Measurements from ENCODE around the gene MDFIC2. TPM values are rescaled to one million over a fixed set of nuclear protein-coding genes. Genes with fewer than 3 reads are reported as not detected.

MDFIC2 gene
- total and polyA plus RNA-seq, 2 donors (not counting 3 experiments of a cell fraction or from before 2014, with no cell fraction given), result not detected

DNA sequence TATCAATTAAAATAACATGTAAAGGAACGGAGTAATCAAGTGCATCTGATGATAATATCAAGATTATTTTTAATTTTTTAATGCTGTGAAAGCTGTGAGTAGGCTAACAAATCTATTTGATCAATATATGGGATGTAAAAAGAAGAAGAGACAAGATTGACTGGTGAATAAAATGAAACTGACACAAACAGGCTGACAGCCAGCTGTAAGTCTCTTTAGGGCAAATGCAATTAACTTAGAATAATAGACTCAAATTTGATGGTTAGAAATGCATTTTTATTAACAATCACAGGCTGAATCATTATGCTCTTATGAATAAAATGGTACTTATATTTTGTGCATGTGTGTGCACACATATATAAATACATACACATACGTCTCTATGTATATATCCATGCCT lies 68.0 kb downstream of the MDFIC2 start:
- dilution Hi-C loops (cut with MboI; ENCODE audit: extremely low pct_ligation_motif_present, low sequenced_read_pairs), result no loop called here

More for the DNA sequence above, 68.0 kb downstream of the MDFIC2 start:
- Histone ChIP-seq H3K27ac (ENCODE audit: insufficient read depth, low read depth, low read length) (no peak overlapping the region), H3K9me3 (replicated peaks; ENCODE audit: control insufficient read depth, insufficient read depth, low read length) (no peaks in the 10 kb centered on the region), H2AFZ (ENCODE audit: low read depth, low read length) (no peak overlapping the region), H3K79me2 (ENCODE audit: control insufficient read depth, insufficient read depth, low read length) (no peaks in the 10 kb centered on the region), H3K27me3 (ENCODE audit: control insufficient read depth in 2 of 2, insufficient read depth in 2 of 2, low read length in 2 of 2) (no peaks in the 10 kb centered on the region), H4K20me1 (replicated peaks; ENCODE audit: control insufficient read depth, extremely low read depth, insufficient read depth, low read length) (no peaks in the 10 kb centered on the region), H3K9ac (replicated peaks; ENCODE audit: extremely low read depth, insufficient read depth, low read length) (no peak overlapping the region), H3K36me3 (ENCODE audit: control insufficient read depth in 2 of 2, extremely low read depth in 1 of 2, insufficient read depth in 2 of 2, low read length in 2 of 2) (no peaks in the 10 kb centered on the region), H3K4me3 (replicated peaks in 1 of 3; ENCODE audit: insufficient read depth in 1 of 3, low read depth in 1 of 3, low read length in 3 of 3) (no peak overlapping the region), H3K4me1 (ENCODE audit: control insufficient read depth, extremely low read depth, insufficient read depth, low read length) (peaks cover 31% of the 10 kb centered on the region), H3K9me1 (replicated peaks; ENCODE audit: control insufficient read depth, extremely low read depth, insufficient read depth, low read length) (no peaks in the 10 kb centered on the region), H3K4me2 (ENCODE audit: insufficient read depth, low read length) (no peak overlapping the region)
- TF ChIP-seq FOS (IDR thresholded peaks at IDR 0.05; ENCODE audit: borderline replicate concordance, insufficient read depth, low read length), result no peak
- no peak for TF ChIP-seq MYC (IDR thresholded peaks at IDR 0.05; ENCODE audit: low read depth, low read length)
- TF ChIP-seq, protein P1, sequence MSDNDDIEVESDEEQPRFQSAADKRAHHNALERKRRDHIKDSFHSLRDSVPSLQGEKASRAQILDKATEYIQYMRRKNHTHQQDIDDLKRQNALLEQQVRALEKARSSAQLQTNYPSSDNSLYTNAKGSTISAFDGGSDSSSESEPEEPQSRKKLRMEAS (IDR thresholded peaks at IDR 0.05; ENCODE audit: insufficient read depth, insufficient read length), result no peak
- no peak for TF ChIP-seq POLR2AphosphoS5 (IDR thresholded peaks at IDR 0.05; ENCODE audit: insufficient read depth, low read depth, low read length)
- TF ChIP-seq, protein P2, sequence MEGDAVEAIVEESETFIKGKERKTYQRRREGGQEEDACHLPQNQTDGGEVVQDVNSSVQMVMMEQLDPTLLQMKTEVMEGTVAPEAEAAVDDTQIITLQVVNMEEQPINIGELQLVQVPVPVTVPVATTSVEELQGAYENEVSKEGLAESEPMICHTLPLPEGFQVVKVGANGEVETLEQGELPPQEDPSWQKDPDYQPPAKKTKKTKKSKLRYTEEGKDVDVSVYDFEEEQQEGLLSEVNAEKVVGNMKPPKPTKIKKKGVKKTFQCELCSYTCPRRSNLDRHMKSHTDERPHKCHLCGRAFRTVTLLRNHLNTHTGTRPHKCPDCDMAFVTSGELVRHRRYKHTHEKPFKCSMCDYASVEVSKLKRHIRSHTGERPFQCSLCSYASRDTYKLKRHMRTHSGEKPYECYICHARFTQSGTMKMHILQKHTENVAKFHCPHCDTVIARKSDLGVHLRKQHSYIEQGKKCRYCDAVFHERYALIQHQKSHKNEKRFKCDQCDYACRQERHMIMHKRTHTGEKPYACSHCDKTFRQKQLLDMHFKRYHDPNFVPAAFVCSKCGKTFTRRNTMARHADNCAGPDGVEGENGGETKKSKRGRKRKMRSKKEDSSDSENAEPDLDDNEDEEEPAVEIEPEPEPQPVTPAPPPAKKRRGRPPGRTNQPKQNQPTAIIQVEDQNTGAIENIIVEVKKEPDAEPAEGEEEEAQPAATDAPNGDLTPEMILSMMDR (IDR thresholded peaks at IDR 0.05; ENCODE audit: extremely low read depth in 1 of 2, insufficient read depth in 1 of 2, low read depth in 1 of 2, low read length in 2 of 2), result no peak
- no peak for TF ChIP-seq JUN (IDR thresholded peaks at IDR 0.05; ENCODE audit: borderline replicate concordance, insufficient read depth, insufficient read length, low read depth)
- TF ChIP-seq POLR2A (IDR thresholded peaks at IDR 0.05; ENCODE audit: low read depth, low read length), result no peak
- no peak for TF ChIP-seq EZH2 (IDR thresholded peaks at IDR 0.05; ENCODE audit: borderline replicate concordance, low read depth, low read length, severe bottlenecking)
- TF ChIP-seq GATA2 (IDR thresholded peaks at IDR 0.05; ENCODE audit: insufficient read depth, insufficient read length, low read depth, low read length), result no peak
- BruUV-seq (replicated peaks), result no TSS peak
- intact Hi-C loops (cut with micrococcal nuclease), result no loop called here
- FAIRE-seq (no peak), DNase-seq (ENCODE audit: low read depth, low spot score) (no peak)
- ChIA-PET POLR2A (no interaction called here), CTCF (no interaction called here)
